ENCODE results near the gene PIP5K1A.

The PIP5K1A gene

GRCh38 chr1:151198254-151199127, at the start of gene PIP5K1A:
Gene PIP5K1A, plus strand, starts transcription at chr1:151198552. Its CDS starts 445 bp downstream, at chr1:151198997.
- Histone ChIP-seq H3K9me3 (ENCODE audit: control insufficient read depth, low read length) (no peaks in the 10 kb centered on the region), H3K9ac (ENCODE audit: low read length) (peak within 1 kb of the TSS; percentile 97), H3K36me3 (ENCODE audit: control insufficient read depth, insufficient read depth, low read length, severe bottlenecking) (peaks cover 12% of the 10 kb centered on the region), H3K27me3 (replicated peaks; ENCODE audit: control insufficient read depth, insufficient read depth, low read length) (no peaks in the 10 kb centered on the region), H3K4me1 (ENCODE audit: control insufficient read depth, insufficient read depth, low read length) (peaks cover 37% of the 10 kb centered on the region), H3K4me3 (ENCODE audit: low read length) (peak within 1 kb of the TSS; percentile 99)
- peak; percentile 100 for DNase-seq (ENCODE audit: low read depth)

- H3K36me3 ChIP-seq (ENCODE audit: control insufficient read depth, insufficient read depth, low read length, severe bottlenecking), result peaks cover 46% of the 10 kb centered on the region
- no peaks in the 10 kb centered on the region for H3K4me1 ChIP-seq (ENCODE audit: control insufficient read depth, insufficient read depth, low read length)
- DNase-seq (ENCODE audit: low read depth), result no peak
- no peaks in the 10 kb centered on the region for H3K27me3 ChIP-seq (replicated peaks; ENCODE audit: control insufficient read depth, insufficient read depth, low read length)
- no peak within 1 kb of the TSS for H3K9ac ChIP-seq (ENCODE audit: low read length)
- no peak within 1 kb of the TSS for H3K4me3 ChIP-seq (ENCODE audit: low read length)
- H3K9me3 ChIP-seq (ENCODE audit: control insufficient read depth, low read length), result no peaks in the 10 kb centered on the region
Measured at GRCh38 chr1:151156515-151156819, 41.9 kb upstream of the PIP5K1A start, which contains the start of gene TNFAIP8L2. Gene TNFAIP8L2, plus strand, starts transcription at chr1:151156649. Its CDS starts 2,049 bp downstream, at chr1:151158698.

GRCh38 chr1:151157067-151157531, 41.3 kb upstream of the PIP5K1A start:
- Histone ChIP-seq H3K36me3 (ENCODE audit: control insufficient read depth, insufficient read depth, low read length, severe bottlenecking) (peaks cover 50% of the 10 kb centered on the region), H3K4me3 (ENCODE audit: low read length) (no peak overlapping the region), H3K4me1 (ENCODE audit: control insufficient read depth, insufficient read depth, low read length) (no peaks in the 10 kb centered on the region), H3K27me3 (replicated peaks; ENCODE audit: control insufficient read depth, insufficient read depth, low read length) (no peaks in the 10 kb centered on the region), H3K9ac (ENCODE audit: low read length) (no peak overlapping the region), H3K9me3 (ENCODE audit: control insufficient read depth, low read length) (no peaks in the 10 kb centered on the region)
- no peak for DNase-seq (ENCODE audit: low read depth)

GRCh38 chr1:151158326-151158725, 40.0 kb upstream of the PIP5K1A start:
- Histone ChIP-seq H3K4me1 (ENCODE audit: control insufficient read depth, insufficient read depth, low read length) (no peaks in the 10 kb centered on the region), H3K9ac (ENCODE audit: low read length) (no peak overlapping the region), H3K4me3 (ENCODE audit: low read length) (no peak overlapping the region), H3K9me3 (ENCODE audit: control insufficient read depth, low read length) (no peaks in the 10 kb centered on the region), H3K27me3 (replicated peaks; ENCODE audit: control insufficient read depth, insufficient read depth, low read length) (no peaks in the 10 kb centered on the region), H3K36me3 (ENCODE audit: control insufficient read depth, insufficient read depth, low read length, severe bottlenecking) (peaks cover 50% of the 10 kb centered on the region)
- DNase-seq (ENCODE audit: low read depth), result no peak

GRCh38 chr1:151158751-151159251, 39.6 kb upstream of the PIP5K1A start:
- no peaks in the 10 kb centered on the region for H3K4me1 ChIP-seq (ENCODE audit: control insufficient read depth, insufficient read depth, low read length)
- no peaks in the 10 kb centered on the region for H3K9me3 ChIP-seq (ENCODE audit: control insufficient read depth, low read length)
- DNase-seq (ENCODE audit: low read depth), result no peak

GRCh38 chr1:151159373-151159772, 39.0 kb upstream of the PIP5K1A start:
- Histone ChIP-seq H3K4me3 (ENCODE audit: low read length) (no peak overlapping the region), H3K9ac (ENCODE audit: low read length) (no peak overlapping the region), H3K4me1 (ENCODE audit: control insufficient read depth, insufficient read depth, low read length) (peaks cover 5% of the 10 kb centered on the region), H3K27me3 (replicated peaks; ENCODE audit: control insufficient read depth, insufficient read depth, low read length) (no peaks in the 10 kb centered on the region), H3K36me3 (ENCODE audit: control insufficient read depth, insufficient read depth, low read length, severe bottlenecking) (peaks cover 50% of the 10 kb centered on the region), H3K9me3 (ENCODE audit: control insufficient read depth, low read length) (no peaks in the 10 kb centered on the region)
- DNase-seq (ENCODE audit: low read depth), result no peak

More at GRCh38 chr1:151158751-151159251, 39.6 kb upstream of the PIP5K1A start:
- no peak overlapping the region for H3K4me3 ChIP-seq (ENCODE audit: low read length)
- H3K27me3 ChIP-seq (replicated peaks; ENCODE audit: control insufficient read depth, insufficient read depth, low read length), result no peaks in the 10 kb centered on the region
- H3K36me3 ChIP-seq (ENCODE audit: control insufficient read depth, insufficient read depth, low read length, severe bottlenecking), result peaks cover 50% of the 10 kb centered on the region
- no peak overlapping the region for H3K9ac ChIP-seq (ENCODE audit: low read length)

- Histone ChIP-seq H3K9ac (ENCODE audit: low read length) (peak overlapping the region; percentile 97), H3K27me3 (replicated peaks; ENCODE audit: control insufficient read depth, insufficient read depth, low read length) (no peaks in the 10 kb centered on the region), H3K4me1 (ENCODE audit: control insufficient read depth, insufficient read depth, low read length) (peaks cover 20% of the 10 kb centered on the region), H3K4me3 (ENCODE audit: low read length) (peak overlapping the region; percentile 97), H3K36me3 (ENCODE audit: control insufficient read depth, insufficient read depth, low read length, severe bottlenecking) (peaks cover 30% of the 10 kb centered on the region), H3K9me3 (ENCODE audit: control insufficient read depth, low read length) (no peaks in the 10 kb centered on the region)
- DNase-seq (ENCODE audit: low read depth), result peak; percentile 63
Measured at GRCh38 chr1:151164732-151165280, 33.5 kb upstream of the PIP5K1A start.

GRCh38 chr1:151165281-151165737, 33.0 kb upstream of the PIP5K1A start:
- H3K27me3 ChIP-seq (replicated peaks; ENCODE audit: control insufficient read depth, insufficient read depth, low read length), result no peaks in the 10 kb centered on the region
- peak overlapping the region; percentile 97 for H3K4me3 ChIP-seq (ENCODE audit: low read length)
- H3K9me3 ChIP-seq (ENCODE audit: control insufficient read depth, low read length), result no peaks in the 10 kb centered on the region
- peak overlapping the region; percentile 97 for H3K9ac ChIP-seq (ENCODE audit: low read length)
- peaks cover 20% of the 10 kb centered on the region for H3K4me1 ChIP-seq (ENCODE audit: control insufficient read depth, insufficient read depth, low read length)
- DNase-seq (ENCODE audit: low read depth), result peak; percentile 79
- peaks cover 26% of the 10 kb centered on the region for H3K36me3 ChIP-seq (ENCODE audit: control insufficient read depth, insufficient read depth, low read length, severe bottlenecking)

- peak within 1 kb of the TSS; percentile 97 for H3K9ac ChIP-seq (ENCODE audit: low read length)
- H3K4me3 ChIP-seq (ENCODE audit: low read length), result peak within 1 kb of the TSS; percentile 97
- peaks cover 23% of the 10 kb centered on the region for H3K36me3 ChIP-seq (ENCODE audit: control insufficient read depth, insufficient read depth, low read length, severe bottlenecking)
- DNase-seq (ENCODE audit: low read depth), result peak; percentile 99
- no peaks in the 10 kb centered on the region for H3K9me3 ChIP-seq (ENCODE audit: control insufficient read depth, low read length)
- H3K27me3 ChIP-seq (replicated peaks; ENCODE audit: control insufficient read depth, insufficient read depth, low read length), result no peaks in the 10 kb centered on the region
- H3K4me1 ChIP-seq (ENCODE audit: control insufficient read depth, insufficient read depth, low read length), result peaks cover 20% of the 10 kb centered on the region
Measured at GRCh38 chr1:151165738-151166504, 32.4 kb upstream of the PIP5K1A start, which contains the start of the genes LYSMD1 and SCNM1. Gene LYSMD1, minus strand, starts transcription at chr1:151165902. Its CDS starts 644 bp downstream, at chr1:151165258. Gene SCNM1, plus strand, starts transcription at chr1:151166144. Its CDS starts 9 bp downstream, at chr1:151166153.

- H3K36me3 ChIP-seq (ENCODE audit: control insufficient read depth, insufficient read depth, low read length, severe bottlenecking), result peaks cover 25% of the 10 kb centered on the region
- peaks cover 20% of the 10 kb centered on the region for H3K4me1 ChIP-seq (ENCODE audit: control insufficient read depth, insufficient read depth, low read length)
- H3K27me3 ChIP-seq (replicated peaks; ENCODE audit: control insufficient read depth, insufficient read depth, low read length), result no peaks in the 10 kb centered on the region
- no peaks in the 10 kb centered on the region for H3K9me3 ChIP-seq (ENCODE audit: control insufficient read depth, low read length)
- peak; percentile 80 for DNase-seq (ENCODE audit: low read depth)
- H3K9ac ChIP-seq (ENCODE audit: low read length), result peak overlapping the region; percentile 97
- peak overlapping the region; percentile 97 for H3K4me3 ChIP-seq (ENCODE audit: low read length)
Measured at GRCh38 chr1:151166505-151166956, 31.8 kb upstream of the PIP5K1A start.

Measured in adipocyte (in vitro differentiated cells).